HG03095 (cell line): Measurements from ENCODE around the gene RDX.

Experiments used
- ATAC-seq: cut with Tn5 transposase; IDR thresholded peaks from one replicate; pipeline ENCODE4 v1.9.1; 2021; ENCODE audit warnings: moderate library complexity; ENCODE audit not compliant: unreplicated experiment

Gene RDX

GRCh38 chr11:110133160-110133559 lies 163.3 kb downstream of the RDX start:
- no peak for ATAC-seq

- no peak for ATAC-seq
These were observed 164.9 kb downstream of the RDX start for GRCh38 chr11:110131386-110132123.

DNA sequence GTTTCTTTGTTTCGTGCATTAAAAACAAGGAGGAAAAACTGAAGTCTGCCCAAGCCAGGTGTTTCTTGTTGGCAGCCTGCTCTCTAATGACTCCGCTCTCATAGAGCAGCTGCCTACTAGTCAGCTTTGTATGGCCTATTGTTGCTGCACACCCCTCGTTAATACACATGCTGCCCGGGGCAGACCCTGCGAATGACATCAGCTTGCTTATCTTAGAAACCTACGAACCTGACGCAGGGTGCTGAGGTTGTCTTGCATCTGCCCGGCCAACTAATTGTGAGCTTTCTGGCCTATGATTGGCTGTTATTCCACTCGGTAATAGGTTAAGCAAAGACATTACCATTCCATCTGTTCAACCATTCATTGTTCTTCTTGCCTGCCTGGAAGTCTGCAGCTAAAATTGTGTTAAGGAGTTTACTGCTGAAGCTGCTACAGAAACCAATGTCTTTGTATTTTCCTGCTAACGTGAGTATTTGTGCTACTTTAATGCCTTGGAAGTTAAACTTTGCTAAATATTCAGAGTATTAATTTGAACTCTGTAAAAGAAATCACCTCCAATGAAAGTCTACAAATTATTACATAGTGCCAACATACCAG lies 165.7 kb downstream of the RDX start:
- ATAC-seq, result no peak

DNA sequence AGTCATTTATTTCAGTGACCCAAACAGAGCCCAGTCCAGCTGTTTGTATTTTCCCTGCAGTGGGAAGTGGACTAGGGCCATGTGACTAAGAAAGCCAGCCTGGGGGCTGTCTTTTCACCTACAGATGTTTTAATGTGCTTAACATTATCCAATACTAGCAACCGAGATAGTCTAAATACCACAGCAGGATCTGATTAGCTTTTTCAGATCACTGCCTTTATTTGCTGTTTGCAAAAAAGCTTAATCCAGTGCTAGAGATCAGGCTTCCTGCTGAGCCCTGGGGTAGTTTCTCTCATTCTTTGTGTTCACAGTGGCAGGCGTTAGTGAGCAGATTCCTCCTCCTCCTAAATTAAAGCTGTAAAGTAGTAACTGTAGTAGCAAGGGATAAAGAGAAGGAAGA lies 168.3 kb downstream of the RDX start:
- no peak for ATAC-seq

DNA sequence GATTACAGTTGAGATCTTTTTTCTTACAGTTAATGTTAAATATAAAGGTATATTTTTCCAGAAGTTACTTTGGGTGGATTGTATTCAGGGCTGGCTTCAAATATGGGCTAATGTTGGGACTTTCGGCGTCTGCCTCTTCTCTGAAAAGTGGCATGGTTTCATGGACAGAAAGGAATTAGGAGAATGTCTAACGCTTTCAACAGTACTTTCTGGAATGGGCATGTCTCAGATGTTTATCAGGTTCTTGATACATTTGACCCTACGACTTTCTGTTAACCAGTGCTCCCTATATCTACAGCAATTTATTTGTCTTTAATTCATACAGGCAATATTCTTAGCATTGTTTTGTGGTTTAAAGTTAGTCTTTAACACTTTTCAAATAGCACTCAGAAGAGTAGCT lies 169.5 kb downstream of the RDX start:
- ATAC-seq, result no peak

DNA sequence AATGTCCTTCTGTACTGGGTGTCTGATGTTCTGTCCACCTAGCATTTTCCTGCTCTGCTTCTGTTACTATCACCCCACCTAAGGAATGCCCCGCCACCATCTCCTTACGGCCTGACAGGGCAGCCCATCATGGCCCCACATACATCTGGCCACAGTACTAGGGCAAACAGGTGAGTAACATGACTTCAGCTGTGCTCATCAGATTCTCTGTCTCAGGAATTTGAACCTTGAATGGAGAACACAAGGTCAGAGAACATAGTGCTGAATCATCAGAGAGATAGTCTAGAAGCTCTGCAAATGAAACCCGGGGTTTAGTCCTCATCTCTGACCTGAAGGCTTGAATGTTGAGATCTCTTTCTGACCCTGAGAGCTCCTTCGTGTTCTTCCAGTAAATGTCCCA lies 170.8 kb downstream of the RDX start:
- ATAC-seq, result no peak
